Neural cell (in vitro differentiated cells): Measurements from ENCODE around the gene KASH5. TPM values are rescaled to one million over a fixed set of nuclear protein-coding genes. Genes with fewer than 3 reads are reported as not detected.

Source experiments
- H2AFZ ChIP-seq: fragments of 200-600, 300-800 bp; sonication (generic), shearing (Covaris generic); 2 replicates; pipeline ENCODE4 v1.6.0; 2014; ENCODE audit warnings: low read depth, mild to moderate bottlenecking, antibody characterized with exemption, low read length, moderate library complexity
- H3F3A ChIP-seq: fragments of 200-600 bp; shearing (Covaris generic); 2 replicates; pipeline ENCODE4 v1.6.1; 2016; ENCODE audit warnings: mild to moderate bottlenecking, moderate library complexity, mixed read lengths, antibody characterized with exemption, low read length; ENCODE audit not compliant: insufficient read depth, poor library complexity, severe bottlenecking
- H3K27ac ChIP-seq: fragments of 200-600, 300-800 bp; sonication (generic), shearing (Covaris generic); 2 replicates; pipeline ENCODE4 v1.5.1; 2014; ENCODE audit warnings: mild to moderate bottlenecking, low read length, moderate library complexity
- H3K27me3 ChIP-seq: fragments of 300-800, 200-600 bp; sonication (generic), shearing (Covaris generic); 2 replicates; pipeline ENCODE4 v1.6.0; 2014; ENCODE audit warnings: mild to moderate bottlenecking, low read depth, low read length, moderate library complexity; ENCODE audit not compliant: insufficient read depth
- H3K36me3 ChIP-seq: fragments of 300-800, 200-600 bp; sonication (generic), shearing (Covaris generic); 2 replicates; pipeline ENCODE4 v1.5.1; 2014; ENCODE audit warnings: mild to moderate bottlenecking, antibody characterized with exemption, low read length, moderate library complexity; ENCODE audit not compliant: insufficient read depth
- H3K4me2 ChIP-seq: fragments of 300-800, 200-600 bp; sonication (generic), shearing (Covaris generic); 2 replicates; pipeline ENCODE4 v1.6.0; 2014; ENCODE audit warnings: mild to moderate bottlenecking, low read length
- H3K4me3 ChIP-seq: fragments of 300-800, 200-600 bp; sonication (generic), shearing (Covaris generic); 2 replicates; pipeline ENCODE4 v1.5.1; 2014; ENCODE audit warnings: mild to moderate bottlenecking, low read length, moderate library complexity
- H3K79me2 ChIP-seq: fragments of 200-600 bp; shearing (Covaris generic); replicated peaks from 2 replicates; pipeline ENCODE4 v1.6.0; 2014; ENCODE audit warnings: mild to moderate bottlenecking, low read length, moderate library complexity; ENCODE audit not compliant: insufficient read depth
- H3K9ac ChIP-seq: fragments of 300-800, 200-600 bp; sonication (generic), shearing (Covaris generic); 2 replicates; pipeline ENCODE4 v1.6.1; 2016; ENCODE audit warnings: mild to moderate bottlenecking, low read length, mixed read lengths
- H3K9me2 ChIP-seq: fragments of 200-600 bp; shearing (Covaris generic); 2 replicates; pipeline ENCODE4 v1.6.1; 2016; ENCODE audit warnings: mild to moderate bottlenecking, low read length, mixed read lengths; ENCODE audit not compliant: insufficient read depth
- H3K9me3 ChIP-seq: fragments of 200-600, 300-800 bp; sonication (generic), shearing (Covaris generic); 2 replicates; pipeline ENCODE4 v1.6.1; 2016; ENCODE audit warnings: mild to moderate bottlenecking, mixed run types, low read length, moderate library complexity, mixed read lengths
- H4K20me1 ChIP-seq: fragments of 200-600 bp; shearing (Covaris generic); 2 replicates; pipeline ENCODE4 v1.6.1; 2016; ENCODE audit warnings: mild to moderate bottlenecking, mixed run types; ENCODE audit not compliant: insufficient read depth
- EP300 ChIP-seq: fragments of 450-650 bp; conservative IDR thresholded peaks from 2 replicates; pipeline ENCODE4 v1.6.1; 2014; ENCODE audit warnings: antibody characterized with exemption, mild to moderate bottlenecking, moderate library complexity; ENCODE audit not compliant: poor library complexity, severe bottlenecking
- EZH2 ChIP-seq: fragments of 200-600, 300-800 bp; shearing (Covaris generic), sonication (generic); IDR thresholded peaks from 2 replicates; pipeline ENCODE4 v1.6.1; 2014; ENCODE audit warnings: antibody characterized with exemption, low read length, borderline replicate concordance, mild to moderate bottlenecking; ENCODE audit not compliant: insufficient read depth, poor library complexity, severe bottlenecking
- MXI1 ChIP-seq: fragments of 450-650 bp; conservative IDR thresholded peaks from 2 replicates; pipeline ENCODE4 v1.6.1; 2014; ENCODE audit warnings: antibody characterized with exemption, mild to moderate bottlenecking; ENCODE audit not compliant: poor library complexity, severe bottlenecking
- POLR2AphosphoS5 ChIP-seq: IDR thresholded peaks from 2 replicates; pipeline ENCODE4 v1.6.1; 2012
- RAD21 ChIP-seq: fragments of 450-650 bp; conservative IDR thresholded peaks from 2 replicates; pipeline ENCODE4 v1.6.1; 2014; ENCODE audit warnings: antibody characterized with exemption, mild to moderate bottlenecking, moderate library complexity
- SMC3 ChIP-seq: fragments of 450-650 bp; conservative IDR thresholded peaks from 2 replicates; pipeline ENCODE4 v1.6.1; 2014; ENCODE audit warnings: antibody characterized with exemption, mild to moderate bottlenecking, moderate library complexity; ENCODE audit not compliant: poor library complexity
- TAF1 ChIP-seq: IDR thresholded peaks from 2 replicates; pipeline ENCODE4 v1.6.1; 2012; ENCODE audit warnings: low read depth
- polyA minus RNA-seq: library from RNA; depleted of rRNA, polyadenylated mRNA; stranded (reverse); fragments of >200 nt; gene quantifications from 2 replicates; pipeline ENCODE4 v1.2.3, GENCODE V29; 2014
- polyA plus RNA-seq: library from polyadenylated mRNA; depleted of rRNA; stranded (reverse); fragments of >200 nt; gene quantifications from 2 replicates; pipeline ENCODE4 v1.2.3, GENCODE V29; 2014
- TF ChIP-seq, protein P1 (sequence below): IDR thresholded peaks from 2 replicates; pipeline ENCODE4 v1.6.1; 2012; ENCODE audit warnings: borderline replicate concordance
- TF ChIP-seq, protein P2 (sequence below): fragments of 450-650 bp; IDR thresholded peaks from 2 replicates; pipeline ENCODE4 v1.5.1; 2014; ENCODE audit warnings: antibody characterized with exemption, mild to moderate bottlenecking, moderate library complexity; ENCODE audit not compliant: poor library complexity, severe bottlenecking

Gene KASH5, protein sequence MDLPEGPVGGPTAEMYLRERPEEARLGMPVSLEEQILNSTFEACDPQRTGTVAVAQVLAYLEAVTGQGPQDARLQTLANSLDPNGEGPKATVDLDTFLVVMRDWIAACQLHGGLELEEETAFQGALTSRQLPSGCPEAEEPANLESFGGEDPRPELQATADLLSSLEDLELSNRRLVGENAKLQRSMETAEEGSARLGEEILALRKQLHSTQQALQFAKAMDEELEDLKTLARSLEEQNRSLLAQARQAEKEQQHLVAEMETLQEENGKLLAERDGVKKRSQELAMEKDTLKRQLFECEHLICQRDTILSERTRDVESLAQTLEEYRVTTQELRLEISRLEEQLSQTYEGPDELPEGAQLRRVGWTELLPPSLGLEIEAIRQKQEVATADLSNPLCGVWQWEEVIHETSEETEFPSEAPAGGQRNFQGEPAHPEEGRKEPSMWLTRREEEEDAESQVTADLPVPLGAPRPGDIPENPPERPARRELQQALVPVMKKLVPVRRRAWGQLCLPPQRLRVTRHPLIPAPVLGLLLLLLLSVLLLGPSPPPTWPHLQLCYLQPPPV
- polyA plus RNA-seq (0.11 TPM in 1 of 2 replicates, not detected in the other), polyA minus RNA-seq (not detected in 2 replicates)

DNA sequence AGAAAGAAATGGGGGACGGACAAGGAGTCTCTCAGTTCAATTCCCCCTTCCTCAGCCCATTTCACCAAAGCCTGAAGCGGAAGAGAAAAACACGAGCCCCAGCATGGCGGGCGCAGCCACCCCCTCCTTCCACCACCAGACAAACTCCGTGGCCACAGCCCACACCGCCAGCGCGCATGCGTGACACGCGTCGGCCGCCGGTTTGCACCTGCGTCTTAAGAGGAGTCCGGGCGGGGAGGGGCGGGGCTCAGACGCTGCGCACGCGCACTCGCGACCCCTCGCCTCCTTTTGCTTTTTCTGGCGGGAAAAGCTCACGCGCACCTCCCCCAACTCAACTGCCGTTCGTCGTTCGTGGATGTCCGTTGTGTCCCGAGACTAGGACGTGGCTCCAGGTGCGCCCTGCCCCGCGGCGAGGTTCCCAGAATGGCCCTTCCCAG is at the start of gene KASH5:
Gene KASH5, plus strand, starts transcription at position 314 of the 437 bp plus-strand sequence. CDS start 2,635 bp downstream, outside the sequence.
- H2AFZ ChIP-seq: no peak within 1 kb of the TSS
- H3K79me2 ChIP-seq: no peaks in the 10 kb centered on the region
- H3K4me2 ChIP-seq: no peak within 1 kb of the TSS
- H3K36me3 ChIP-seq: no peaks in the 10 kb centered on the region
- no peak for TF ChIP-seq EP300
- TF ChIP-seq POLR2AphosphoS5: no peak
- TF ChIP-seq RAD21: no peak
- no peak for TF ChIP-seq SMC3
- TF ChIP-seq EZH2: no peak
- TF ChIP-seq, protein P1, sequence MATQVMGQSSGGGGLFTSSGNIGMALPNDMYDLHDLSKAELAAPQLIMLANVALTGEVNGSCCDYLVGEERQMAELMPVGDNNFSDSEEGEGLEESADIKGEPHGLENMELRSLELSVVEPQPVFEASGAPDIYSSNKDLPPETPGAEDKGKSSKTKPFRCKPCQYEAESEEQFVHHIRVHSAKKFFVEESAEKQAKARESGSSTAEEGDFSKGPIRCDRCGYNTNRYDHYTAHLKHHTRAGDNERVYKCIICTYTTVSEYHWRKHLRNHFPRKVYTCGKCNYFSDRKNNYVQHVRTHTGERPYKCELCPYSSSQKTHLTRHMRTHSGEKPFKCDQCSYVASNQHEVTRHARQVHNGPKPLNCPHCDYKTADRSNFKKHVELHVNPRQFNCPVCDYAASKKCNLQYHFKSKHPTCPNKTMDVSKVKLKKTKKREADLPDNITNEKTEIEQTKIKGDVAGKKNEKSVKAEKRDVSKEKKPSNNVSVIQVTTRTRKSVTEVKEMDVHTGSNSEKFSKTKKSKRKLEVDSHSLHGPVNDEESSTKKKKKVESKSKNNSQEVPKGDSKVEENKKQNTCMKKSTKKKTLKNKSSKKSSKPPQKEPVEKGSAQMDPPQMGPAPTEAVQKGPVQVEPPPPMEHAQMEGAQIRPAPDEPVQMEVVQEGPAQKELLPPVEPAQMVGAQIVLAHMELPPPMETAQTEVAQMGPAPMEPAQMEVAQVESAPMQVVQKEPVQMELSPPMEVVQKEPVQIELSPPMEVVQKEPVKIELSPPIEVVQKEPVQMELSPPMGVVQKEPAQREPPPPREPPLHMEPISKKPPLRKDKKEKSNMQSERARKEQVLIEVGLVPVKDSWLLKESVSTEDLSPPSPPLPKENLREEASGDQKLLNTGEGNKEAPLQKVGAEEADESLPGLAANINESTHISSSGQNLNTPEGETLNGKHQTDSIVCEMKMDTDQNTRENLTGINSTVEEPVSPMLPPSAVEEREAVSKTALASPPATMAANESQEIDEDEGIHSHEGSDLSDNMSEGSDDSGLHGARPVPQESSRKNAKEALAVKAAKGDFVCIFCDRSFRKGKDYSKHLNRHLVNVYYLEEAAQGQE: no peak
- TF ChIP-seq, protein P2, sequence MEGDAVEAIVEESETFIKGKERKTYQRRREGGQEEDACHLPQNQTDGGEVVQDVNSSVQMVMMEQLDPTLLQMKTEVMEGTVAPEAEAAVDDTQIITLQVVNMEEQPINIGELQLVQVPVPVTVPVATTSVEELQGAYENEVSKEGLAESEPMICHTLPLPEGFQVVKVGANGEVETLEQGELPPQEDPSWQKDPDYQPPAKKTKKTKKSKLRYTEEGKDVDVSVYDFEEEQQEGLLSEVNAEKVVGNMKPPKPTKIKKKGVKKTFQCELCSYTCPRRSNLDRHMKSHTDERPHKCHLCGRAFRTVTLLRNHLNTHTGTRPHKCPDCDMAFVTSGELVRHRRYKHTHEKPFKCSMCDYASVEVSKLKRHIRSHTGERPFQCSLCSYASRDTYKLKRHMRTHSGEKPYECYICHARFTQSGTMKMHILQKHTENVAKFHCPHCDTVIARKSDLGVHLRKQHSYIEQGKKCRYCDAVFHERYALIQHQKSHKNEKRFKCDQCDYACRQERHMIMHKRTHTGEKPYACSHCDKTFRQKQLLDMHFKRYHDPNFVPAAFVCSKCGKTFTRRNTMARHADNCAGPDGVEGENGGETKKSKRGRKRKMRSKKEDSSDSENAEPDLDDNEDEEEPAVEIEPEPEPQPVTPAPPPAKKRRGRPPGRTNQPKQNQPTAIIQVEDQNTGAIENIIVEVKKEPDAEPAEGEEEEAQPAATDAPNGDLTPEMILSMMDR: no peak
- TF ChIP-seq MXI1: no peak
- TF ChIP-seq TAF1: no peak
- H4K20me1 ChIP-seq: no peaks in the 10 kb centered on the region
- H3F3A ChIP-seq: no peaks in the 10 kb centered on the region
- no peaks in the 10 kb centered on the region for H3K9me3 ChIP-seq
- H3K27me3 ChIP-seq: no peaks in the 10 kb centered on the region
- H3K27ac ChIP-seq: no peak within 1 kb of the TSS
- H3K4me3 ChIP-seq: no peak within 1 kb of the TSS
- no peak within 1 kb of the TSS for H3K9ac ChIP-seq
- no peaks in the 10 kb centered on the region for H3K9me2 ChIP-seq

DNA sequence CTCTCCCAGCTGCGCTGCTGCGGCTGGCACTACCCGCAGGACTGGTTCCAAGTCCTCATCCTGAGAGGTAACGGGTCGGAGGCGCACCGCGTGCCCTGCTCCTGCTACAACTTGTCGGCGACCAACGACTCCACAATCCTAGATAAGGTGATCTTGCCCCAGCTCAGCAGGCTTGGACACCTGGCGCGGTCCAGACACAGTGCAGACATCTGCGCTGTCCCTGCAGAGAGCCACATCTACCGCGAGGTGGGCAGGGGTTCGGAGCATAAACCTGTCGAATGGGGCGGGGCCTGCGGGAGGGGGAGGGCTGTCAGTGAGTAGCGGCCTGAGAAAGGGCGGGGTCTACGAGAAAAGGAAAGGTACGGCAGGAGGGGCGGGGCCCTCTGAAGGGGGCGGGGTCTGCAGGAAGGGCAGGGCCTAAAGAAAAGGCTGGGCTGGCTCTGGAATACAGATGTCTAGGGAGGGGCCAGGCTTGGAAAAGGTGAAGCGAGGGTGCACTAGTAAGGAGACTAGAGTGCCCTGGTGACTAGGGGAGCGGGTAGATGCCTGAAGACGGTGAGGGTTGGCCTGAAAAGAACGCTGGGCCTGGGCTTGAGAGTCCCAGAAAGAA is 49.3 kb upstream of the KASH5 start:
- Histone ChIP-seq H3K9me2 (no peaks in the 10 kb centered on the region), H3K79me2 (no peaks in the 10 kb centered on the region), H3K27ac (no peak overlapping the region), H3K9ac (no peak overlapping the region), H3F3A (no peaks in the 10 kb centered on the region), H3K27me3 (no peaks in the 10 kb centered on the region), H3K9me3 (no peaks in the 10 kb centered on the region), H3K36me3 (no peaks in the 10 kb centered on the region), H3K4me3 (peak overlapping the region; percentile 59), H4K20me1 (no peaks in the 10 kb centered on the region), H3K4me2 (no peak overlapping the region), H2AFZ (no peak overlapping the region)
- TF ChIP-seq SMC3: no peak
- no peak for TF ChIP-seq MXI1
- TF ChIP-seq RAD21: no peak
- no peak for TF ChIP-seq TAF1
- TF ChIP-seq, protein P1: no peak
- TF ChIP-seq, protein P2: no peak
- no peak for TF ChIP-seq POLR2AphosphoS5
- no peak for TF ChIP-seq EZH2
- no peak for TF ChIP-seq EP300
